H54 (cell line): Measurements from ENCODE around the gene BBS9.
A peak's percentile ranks its signal among the peaks of the same experiment; 100 is the strongest.
"Not testable (repeated sequence)": the region's sequence is repeated elsewhere in the genome, so short reads cannot be mapped to it uniquely, and the experiment has no call there.

Experiments
- DNase-seq: peaks from one replicate; pipeline ENCODE4 v3.0.0; 2011; ENCODE audit warnings: low spot score, mixed read lengths; ENCODE audit not compliant: insufficient read length
- FAIRE-seq: peaks from 3 replicates; lab custom pipeline; 2011; peaks lifted over from hg19 to GRCh38; lab: Jason Lieb, UNC
- POLR2A ChIP-seq: IDR thresholded peaks from 2 replicates; pipeline ENCODE4 v1.6.1; 2011; ENCODE audit warnings: low read depth, mild to moderate bottlenecking, low read length

Gene BBS9

GRCh38 chr7:33446551-33446950 lies 317.2 kb downstream of the BBS9 start:
- DNase-seq (no peak), FAIRE-seq (peak; percentile 33)
- TF ChIP-seq POLR2A, result no peak

GRCh38 chr7:33448035-33448434 lies 318.7 kb downstream of the BBS9 start:
- no peak for TF ChIP-seq POLR2A
- FAIRE-seq (no peak), DNase-seq (no peak)

- FAIRE-seq, result no peak
- TF ChIP-seq POLR2A, result no peak
Observed at GRCh38 chr7:33449847-33450246, 320.5 kb downstream of the BBS9 start.

GRCh38 chr7:33452805-33453502 lies 323.6 kb downstream of the BBS9 start:
- DNase-seq, result no peak
- FAIRE-seq, result peak; percentile 83
- TF ChIP-seq POLR2A, result no peak

More at GRCh38 chr7:33449847-33450246, 320.5 kb downstream of the BBS9 start:
- DNase-seq, result no peak

- no peak for TF ChIP-seq POLR2A
- no peak for DNase-seq
- peak; percentile 72 for FAIRE-seq
Observed at GRCh38 chr7:33457039-33457438, 327.7 kb downstream of the BBS9 start.

- no peak for DNase-seq
- TF ChIP-seq POLR2A, result no peak
- FAIRE-seq, result peak; percentile 53
Observed at GRCh38 chr7:33458581-33458980, 329.2 kb downstream of the BBS9 start.

GRCh38 chr7:33459340-33459751 lies 330.0 kb downstream of the BBS9 start:
- no peak for DNase-seq
- peak; percentile 99 for FAIRE-seq
- TF ChIP-seq POLR2A, result no peak

GRCh38 chr7:33463131-33463530 lies 333.8 kb downstream of the BBS9 start:
- FAIRE-seq (peak; percentile 30), DNase-seq (no peak)
- no peak for TF ChIP-seq POLR2A

GRCh38 chr7:33466203-33466602 lies 336.8 kb downstream of the BBS9 start:
- peak; percentile 11 for FAIRE-seq
- TF ChIP-seq POLR2A, result no peak

GRCh38 chr7:33471636-33472242 lies 342.4 kb downstream of the BBS9 start:
- FAIRE-seq, result no peak
- TF ChIP-seq POLR2A, result no peak
- no peak for DNase-seq

More at GRCh38 chr7:33466203-33466602, 336.8 kb downstream of the BBS9 start:
- no peak for DNase-seq

GRCh38 chr7:33472348-33473025 lies 343.1 kb downstream of the BBS9 start:
- FAIRE-seq (peak; percentile 65), DNase-seq (no peak)
- no peak for TF ChIP-seq POLR2A

GRCh38 chr7:33477719-33478480 lies 348.5 kb downstream of the BBS9 start:
- DNase-seq (no peak), FAIRE-seq (no peak)
- TF ChIP-seq POLR2A, result no peak

- FAIRE-seq, DNase-seq: not testable (repeated sequence)
Observed at GRCh38 chr7:33484476-33484875, 355.1 kb downstream of the BBS9 start.
